ENCODE data around the gene PLD2. TPM values are rescaled to one million over a fixed set of nuclear protein-coding genes. Genes with fewer than 3 reads are reported as not detected.

PLD2 gene, protein sequence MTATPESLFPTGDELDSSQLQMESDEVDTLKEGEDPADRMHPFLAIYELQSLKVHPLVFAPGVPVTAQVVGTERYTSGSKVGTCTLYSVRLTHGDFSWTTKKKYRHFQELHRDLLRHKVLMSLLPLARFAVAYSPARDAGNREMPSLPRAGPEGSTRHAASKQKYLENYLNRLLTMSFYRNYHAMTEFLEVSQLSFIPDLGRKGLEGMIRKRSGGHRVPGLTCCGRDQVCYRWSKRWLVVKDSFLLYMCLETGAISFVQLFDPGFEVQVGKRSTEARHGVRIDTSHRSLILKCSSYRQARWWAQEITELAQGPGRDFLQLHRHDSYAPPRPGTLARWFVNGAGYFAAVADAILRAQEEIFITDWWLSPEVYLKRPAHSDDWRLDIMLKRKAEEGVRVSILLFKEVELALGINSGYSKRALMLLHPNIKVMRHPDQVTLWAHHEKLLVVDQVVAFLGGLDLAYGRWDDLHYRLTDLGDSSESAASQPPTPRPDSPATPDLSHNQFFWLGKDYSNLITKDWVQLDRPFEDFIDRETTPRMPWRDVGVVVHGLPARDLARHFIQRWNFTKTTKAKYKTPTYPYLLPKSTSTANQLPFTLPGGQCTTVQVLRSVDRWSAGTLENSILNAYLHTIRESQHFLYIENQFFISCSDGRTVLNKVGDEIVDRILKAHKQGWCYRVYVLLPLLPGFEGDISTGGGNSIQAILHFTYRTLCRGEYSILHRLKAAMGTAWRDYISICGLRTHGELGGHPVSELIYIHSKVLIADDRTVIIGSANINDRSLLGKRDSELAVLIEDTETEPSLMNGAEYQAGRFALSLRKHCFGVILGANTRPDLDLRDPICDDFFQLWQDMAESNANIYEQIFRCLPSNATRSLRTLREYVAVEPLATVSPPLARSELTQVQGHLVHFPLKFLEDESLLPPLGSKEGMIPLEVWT
- total RNA-seq (2014; rRNA removed; shearing (Covaris generic)) = 6.9 and 10.9 TPM in 2 replicates

DNA sequence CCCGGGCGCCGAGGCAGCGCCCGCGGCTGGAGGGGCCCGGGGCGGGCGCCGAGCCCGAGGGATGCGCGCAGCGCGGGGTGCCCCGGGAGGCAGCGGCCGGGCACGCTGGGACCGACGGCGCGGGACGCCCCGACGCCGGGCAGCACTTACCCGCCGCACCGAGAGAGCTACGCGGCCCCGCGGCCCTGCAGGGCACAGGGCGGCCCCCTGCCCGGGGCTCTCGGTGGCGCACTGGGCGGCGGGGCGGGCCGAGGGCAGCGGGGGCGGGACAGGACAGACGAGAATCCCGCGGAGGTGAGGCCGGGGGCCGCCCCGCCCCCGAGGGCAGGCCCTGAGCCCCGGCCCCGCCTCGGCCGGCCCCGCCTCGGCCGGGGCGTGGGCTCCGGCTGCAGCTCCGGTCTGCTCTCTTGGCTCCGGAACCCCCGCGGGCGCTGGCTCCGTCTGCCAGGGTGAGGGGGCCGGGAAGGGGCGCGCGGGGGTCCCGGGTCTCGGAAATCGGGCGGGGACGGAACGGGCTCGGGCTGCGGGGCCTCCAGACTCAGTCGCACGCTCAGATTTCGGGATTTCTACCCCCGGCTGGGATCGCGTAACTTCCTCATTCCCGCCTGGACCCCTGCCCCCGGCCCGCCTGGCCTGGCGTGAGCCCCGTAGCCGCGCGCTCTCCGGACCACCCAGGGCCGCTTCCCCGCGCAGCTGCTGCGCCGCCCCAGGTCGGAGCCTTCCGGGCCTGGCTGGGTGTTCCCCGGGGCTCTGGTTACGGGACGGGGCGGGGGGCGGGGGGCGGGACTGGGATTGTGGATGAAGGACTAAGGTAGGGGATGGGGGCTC is at the start of gene PLD2:
Gene PLD2, plus strand, starts transcription at position 376 of the 828 bp plus-strand sequence. CDS start 621 bp downstream, outside the sequence.
- peak; percentile 57 for DNase-seq (ENCODE audit: low spot score)

DNA sequence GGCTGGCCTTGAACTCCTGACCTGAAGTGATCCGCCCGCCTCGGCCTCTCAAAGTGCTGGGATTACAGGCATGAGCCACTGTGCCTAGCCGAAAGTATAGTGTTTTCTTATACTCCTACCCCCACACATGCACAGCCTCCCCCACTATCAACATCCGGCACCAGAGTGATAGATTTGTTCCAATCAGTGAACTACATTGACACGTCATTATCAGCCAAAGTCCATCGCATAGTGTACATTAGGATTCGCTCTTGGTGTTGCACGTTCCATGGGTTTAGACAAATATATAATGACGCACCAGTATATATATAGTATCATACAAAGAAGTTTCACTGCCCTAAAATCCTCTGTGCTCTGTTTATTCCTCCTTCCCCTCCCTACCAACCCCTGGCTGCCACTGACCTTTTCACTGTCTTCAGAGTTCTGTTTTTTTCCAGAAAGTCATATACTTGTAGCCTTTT is 47.1 kb upstream of the PLD2 start:
- DNase-seq (ENCODE audit: low spot score) = no peak

DNA sequence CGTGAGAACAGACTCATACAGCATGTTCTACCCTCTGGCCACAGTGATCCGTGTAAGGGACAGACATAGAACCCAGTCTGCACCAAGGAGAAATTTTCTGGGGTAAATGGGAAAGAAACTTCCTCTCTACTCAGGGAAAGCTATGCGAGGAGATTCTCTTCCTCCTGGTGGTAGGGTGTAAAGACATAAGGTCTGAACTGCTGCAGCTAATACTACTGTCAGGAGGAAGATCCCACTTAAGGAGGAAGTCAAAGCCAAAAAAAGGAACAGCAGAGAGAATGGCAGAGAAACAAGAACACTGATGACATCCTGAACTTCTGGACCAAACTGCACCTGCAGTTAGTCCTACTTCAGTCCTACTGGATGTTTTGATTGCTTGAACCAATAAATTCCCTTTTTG is 42.4 kb upstream of the PLD2 start:
- DNase-seq (ENCODE audit: low spot score) = no peak

DNA sequence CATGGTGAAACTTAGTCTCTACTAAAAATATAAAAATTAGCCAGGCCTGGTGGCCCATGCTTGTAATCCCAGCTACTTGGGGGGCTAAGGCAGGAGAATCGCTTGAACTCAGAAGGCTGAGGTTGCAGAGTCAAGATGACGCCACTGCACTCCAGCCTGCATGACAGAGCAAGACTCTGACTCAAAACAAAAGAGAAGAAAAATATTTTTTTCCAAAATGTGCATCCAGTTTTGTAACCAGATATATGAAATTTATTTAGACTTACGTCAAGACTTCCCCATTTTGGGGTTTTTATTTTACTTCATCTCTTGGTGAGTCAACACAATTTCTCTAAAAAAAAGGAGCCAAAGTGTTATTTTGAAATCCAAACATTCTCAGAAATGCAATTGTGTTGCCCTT is 40.8 kb upstream of the PLD2 start:
- no peak for DNase-seq (ENCODE audit: low spot score)

DNA sequence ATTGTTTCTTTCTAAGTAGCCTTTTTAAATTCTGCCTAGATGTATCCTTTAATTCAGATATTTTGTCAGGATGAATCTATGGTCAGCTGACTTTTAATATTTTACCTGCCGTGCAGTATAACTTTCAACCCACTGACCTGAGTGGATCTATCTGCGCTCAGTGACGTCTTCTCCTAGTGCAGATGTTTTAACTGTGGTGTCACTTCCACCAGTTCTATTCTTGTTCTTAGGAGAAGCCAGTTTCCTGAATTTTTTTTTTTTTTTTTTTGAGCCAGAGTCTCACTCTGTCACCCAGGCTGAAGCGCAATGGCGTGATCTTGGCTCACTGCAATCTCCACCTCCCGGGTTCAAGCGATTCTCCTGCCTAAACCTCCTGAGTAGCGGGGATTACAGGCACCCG is 40.2 kb upstream of the PLD2 start:
- no peak for DNase-seq (ENCODE audit: low spot score)

DNA sequence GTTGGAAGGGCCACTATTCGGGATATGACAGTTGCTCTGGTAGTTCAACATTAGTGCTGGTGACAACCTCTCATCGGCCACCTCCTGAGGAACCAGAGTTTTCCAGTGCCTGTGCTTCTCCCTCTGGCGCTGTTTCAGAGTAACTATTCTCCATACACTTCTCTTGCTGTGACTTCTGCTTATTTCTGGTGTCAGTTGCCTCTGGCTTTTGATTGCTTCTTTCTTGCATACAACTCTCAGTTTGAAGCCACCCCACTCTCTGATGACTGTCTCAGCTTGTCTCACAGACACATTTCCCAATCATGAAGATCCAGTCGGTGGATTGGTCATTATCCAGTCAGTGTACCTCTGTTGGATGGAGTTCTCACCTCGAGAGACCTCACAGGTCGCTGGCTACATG is 38.7 kb upstream of the PLD2 start:
- DNase-seq (ENCODE audit: low spot score) = no peak

DNA sequence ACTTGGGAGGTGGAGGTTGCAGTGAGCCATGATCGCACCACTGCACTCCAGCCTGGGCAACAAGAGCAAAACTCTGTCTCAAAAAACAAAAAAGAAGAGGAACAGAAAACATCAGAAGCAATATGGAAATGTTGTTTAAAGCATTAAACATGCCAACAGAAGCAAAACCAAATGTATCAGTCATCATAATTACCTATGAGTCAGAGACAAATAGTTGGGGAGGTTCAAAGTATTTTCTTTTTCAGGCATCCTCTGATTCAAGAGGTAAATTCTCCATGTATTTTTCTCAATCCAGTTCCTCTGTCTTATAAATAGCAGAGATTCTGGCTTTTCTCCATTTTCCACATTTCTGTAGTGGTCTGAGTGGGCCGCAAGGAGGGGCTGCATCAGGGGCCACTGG is 37.3 kb upstream of the PLD2 start:
- no peak for DNase-seq (ENCODE audit: low spot score)

DNA sequence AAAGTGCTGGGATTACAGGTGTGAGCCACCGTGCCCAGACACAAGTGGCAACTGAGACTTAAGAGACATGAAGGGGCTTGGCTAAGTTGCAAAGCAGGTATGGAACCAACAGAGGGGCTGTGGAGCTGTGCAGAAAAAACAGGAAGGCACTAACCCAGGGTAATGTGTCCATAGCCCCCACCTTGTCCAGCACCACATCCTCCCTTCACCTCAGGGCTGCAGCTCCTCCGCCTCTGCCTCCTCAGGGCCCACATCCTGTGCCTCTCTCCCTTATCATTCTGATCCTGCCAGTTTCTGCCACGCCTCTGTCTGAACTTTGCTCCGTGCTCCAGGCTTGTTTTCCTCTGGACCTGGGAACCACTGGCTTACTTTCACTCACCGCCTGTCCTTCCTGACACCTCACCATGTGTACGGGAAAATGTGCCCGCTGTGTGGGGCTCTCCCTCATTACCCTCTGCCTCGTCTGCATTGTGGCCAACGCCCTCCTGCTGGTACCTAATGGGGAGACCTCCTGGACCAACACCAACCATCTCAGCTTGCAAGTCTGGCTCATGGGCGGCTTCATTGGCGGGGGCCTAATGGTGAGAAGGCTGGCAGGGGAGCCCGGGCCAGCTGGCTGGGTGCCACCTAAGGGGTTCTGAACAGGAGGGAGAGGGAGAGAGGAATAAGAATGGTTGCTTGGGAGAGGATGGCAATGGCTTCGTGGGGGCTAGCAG is 35.3 kb upstream of the PLD2 start, which contains the start of gene TM4SF5:
Gene TM4SF5, plus strand, starts transcription at position 368 of the 716 bp plus-strand sequence. Its CDS starts 37 bp downstream, at position 405.
- DNase-seq (ENCODE audit: low spot score) = peak; percentile 70

DNA sequence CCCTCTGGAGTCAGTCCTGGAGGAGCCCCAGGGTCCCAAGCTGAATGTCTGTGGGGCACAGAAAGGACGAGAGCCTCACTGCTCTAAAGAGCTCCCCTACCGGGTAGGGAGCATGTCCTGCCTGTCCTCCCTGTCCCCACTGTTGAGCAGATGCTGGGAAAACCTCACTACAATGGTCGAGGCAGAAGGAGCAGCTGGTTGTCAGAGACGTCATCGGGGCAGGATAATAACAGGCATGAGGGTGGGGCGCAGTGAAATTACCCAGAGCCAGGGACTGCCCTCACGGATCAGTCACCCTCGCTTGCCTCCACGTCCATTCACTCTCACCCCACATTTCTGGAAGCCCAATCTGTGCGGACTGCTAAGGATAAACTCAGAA is 34.7 kb upstream of the PLD2 start:
- DNase-seq (ENCODE audit: low spot score) = no peak

DNA sequence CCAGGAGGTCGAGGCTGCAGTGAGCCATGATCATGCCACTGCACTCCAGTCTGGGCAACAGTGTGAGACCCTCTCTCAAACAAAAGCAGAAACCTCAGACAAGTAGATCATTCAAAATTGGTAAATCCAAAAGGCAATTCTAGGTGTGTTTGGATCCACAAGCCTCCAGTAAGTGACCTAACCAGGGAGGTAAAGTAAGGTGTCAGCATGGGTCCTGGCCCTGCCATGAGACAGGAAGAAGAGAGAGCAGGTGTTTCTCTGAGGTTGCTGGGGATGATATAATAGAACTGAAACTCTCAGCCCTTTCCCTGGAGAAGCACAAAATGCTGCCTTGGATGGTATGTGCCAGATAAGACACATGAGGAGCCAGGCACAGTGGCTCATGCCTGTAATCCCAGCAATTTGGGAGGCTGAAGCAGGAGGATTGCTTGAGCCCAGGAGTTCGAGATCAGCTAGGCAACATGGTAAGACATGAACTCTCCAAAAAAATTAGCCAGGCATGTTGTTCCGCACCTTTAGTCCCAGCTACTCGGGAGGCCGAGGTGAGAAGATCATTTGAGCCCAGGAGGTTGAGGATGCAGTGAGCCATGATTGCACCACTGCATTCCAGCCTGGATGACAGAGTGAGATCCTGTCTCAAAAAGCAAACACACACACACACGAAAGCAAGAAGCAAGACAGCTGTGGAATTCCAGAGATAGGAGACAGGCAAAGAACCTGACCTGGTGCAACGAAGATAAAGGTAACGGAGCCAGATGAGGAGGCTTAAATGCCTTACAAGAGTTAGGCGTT is 28.8 kb upstream of the PLD2 start:
- no peak for DNase-seq (ENCODE audit: low spot score)

DNA sequence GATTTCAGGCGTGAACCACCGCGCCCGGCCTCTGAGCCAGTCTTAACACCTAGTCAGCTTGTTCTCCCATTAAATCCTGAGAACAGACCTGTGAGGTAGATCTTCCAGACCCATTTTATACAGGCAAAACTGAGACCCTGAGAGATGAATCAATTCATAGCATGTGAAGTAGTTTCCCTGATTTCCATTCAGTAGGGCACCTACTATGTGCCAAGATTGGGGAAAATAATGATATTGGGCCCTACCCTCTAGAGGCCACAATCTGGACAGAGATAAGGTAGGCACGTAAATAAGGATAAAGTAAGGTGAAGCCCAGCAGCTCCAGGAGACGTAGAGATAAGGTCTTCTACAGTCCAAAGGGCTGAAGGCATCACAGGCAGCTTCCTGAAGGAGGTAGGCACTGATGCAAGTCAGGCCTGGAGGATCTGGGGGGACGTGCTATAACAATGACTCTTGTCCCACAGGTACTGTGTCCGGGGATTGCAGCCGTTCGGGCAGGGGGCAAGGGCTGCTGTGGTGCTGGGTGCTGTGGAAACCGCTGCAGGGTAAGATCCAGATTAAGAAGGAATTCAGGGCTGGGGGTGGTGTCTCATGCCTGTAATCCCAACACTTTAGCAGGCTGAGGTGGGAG is 26.5 kb upstream of the PLD2 start:
- no peak for DNase-seq (ENCODE audit: low spot score)

DNA sequence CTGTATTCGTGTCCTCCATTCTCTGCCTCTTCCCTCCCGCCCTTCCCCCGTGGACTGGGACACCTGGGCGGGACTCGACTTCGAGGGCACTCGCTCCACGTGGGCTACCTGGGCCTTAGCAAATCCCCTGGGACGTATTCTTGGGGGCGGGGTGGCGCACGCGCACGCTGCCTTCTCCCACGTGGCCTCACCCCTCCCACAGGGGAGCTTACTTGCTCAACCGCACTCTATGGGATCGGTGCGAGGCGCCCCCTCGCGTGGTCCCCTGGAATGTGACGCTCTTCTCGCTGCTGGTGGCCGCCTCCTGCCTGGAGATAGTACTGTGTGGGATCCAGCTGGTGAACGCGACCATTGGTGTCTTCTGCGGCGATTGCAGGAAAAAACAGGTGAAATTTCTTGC is 24.3 kb upstream of the PLD2 start:
- no peak for DNase-seq (ENCODE audit: low spot score)

DNA sequence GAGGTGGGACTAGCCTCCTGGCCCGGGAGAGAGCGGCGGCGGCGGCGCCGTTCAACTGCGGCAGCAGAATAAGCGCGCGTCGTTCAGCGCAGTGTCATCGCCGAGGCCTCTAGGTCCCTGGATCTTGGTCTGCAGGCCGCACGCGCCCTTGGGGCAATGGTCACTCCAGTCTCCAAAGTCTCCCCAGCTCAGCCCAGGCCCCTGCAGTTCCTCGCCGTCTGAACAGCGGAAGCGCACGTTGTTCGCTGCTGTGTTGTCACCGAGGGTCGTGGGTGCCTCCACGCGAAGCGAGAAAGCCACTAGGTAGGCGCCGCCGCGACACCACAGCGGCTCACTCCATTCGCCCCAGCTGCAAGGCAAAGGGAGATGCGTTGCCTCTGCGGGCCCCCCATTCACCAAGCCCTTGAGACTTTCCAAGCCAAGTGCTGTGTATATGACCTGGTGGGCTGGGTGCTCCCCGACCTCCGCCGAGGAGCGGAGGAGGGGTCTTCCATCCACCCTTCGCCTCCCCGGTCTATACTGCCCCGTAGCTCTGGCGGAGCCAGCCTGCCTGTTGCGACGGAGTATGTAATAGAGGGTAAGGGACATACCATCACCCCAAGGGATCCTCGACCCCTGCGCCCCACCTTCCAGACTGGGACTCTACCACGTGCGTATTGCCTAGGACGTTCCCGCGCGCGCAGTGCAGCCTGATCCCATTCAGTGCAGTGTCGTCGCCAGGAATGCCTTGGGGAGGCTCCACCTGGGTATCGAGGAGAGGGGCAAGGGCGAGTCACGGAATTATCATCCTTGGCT is 21.4 kb upstream of the PLD2 start:
- no peak for DNase-seq (ENCODE audit: low spot score)

DNA sequence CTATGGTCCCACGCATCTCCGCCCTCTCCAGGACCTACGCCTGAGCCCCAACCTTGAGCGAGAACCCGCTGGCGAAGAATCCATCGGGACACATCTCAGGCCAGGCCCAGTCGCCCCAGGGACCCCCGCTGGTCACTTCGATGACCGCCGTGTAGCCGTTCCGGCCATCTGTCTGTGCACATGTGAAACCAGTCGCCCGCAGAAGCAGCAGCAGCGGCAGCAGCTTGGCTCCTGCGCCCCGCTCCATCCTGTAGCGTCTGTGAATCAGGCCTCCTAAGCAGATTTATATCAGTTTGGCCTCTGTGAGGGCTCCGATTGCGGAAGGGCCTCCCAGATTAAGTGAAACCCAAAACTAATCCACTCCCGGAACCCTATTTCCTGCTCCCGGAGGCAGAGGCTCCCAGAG is 20.8 kb upstream of the PLD2 start, which contains the start of gene VMO1:
Gene VMO1, minus strand, starts transcription at position 259 of the 406 bp plus-strand sequence. Its CDS starts 12 bp downstream, at position 247.
- DNase-seq (ENCODE audit: low spot score) = no peak

DNA sequence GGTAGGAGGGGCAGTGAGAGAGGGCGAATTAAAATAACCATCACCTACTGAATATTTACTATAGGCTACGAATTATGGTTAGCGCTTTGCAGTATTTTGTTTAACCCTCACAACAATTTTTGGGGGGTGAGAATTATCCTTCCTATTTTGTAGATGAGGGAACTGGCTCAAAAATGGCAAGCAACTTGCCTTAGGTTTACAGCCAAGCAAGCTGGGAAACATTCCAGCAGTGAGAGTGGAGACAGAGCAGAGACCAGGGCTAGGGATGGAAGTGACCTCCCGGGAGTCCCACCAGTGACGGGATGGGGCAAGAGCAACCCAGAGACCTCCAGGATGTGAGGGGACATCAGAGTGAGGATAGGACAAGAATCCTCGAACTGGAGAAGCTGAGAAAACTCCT is 20.4 kb upstream of the PLD2 start:
- no peak for DNase-seq (ENCODE audit: low spot score)

DNA sequence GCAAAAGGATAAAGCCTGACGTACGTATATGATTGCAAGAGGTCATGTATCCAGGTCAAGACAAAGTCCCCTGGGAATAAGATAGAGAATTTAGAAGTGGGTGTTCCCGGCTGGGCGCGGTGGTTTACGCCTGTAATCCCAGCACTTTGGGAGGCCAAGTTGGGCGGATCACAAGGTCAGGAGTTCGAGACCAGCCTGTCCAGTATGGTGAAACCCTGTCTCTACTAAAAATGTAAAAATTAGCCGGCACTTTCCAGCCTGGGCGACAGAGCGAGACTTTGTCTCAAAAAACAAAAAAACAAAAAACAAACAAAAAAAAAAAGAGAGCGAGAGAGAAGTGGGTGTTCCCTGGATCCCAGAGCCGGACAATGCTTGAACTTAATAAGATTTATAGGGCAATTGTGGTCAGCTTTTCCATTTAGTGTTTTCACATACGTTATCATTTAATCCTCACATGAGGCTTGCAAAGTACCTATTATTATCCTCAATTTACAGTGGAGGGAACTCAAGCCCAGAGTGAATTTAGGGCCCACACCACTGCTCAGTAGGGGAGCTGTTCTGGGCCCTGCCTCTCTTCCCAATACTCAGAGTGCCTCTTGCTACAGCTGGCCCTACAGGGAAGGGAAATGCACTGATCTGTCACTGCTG is 18.7 kb upstream of the PLD2 start:
- no peak for DNase-seq (ENCODE audit: low spot score)

DNA sequence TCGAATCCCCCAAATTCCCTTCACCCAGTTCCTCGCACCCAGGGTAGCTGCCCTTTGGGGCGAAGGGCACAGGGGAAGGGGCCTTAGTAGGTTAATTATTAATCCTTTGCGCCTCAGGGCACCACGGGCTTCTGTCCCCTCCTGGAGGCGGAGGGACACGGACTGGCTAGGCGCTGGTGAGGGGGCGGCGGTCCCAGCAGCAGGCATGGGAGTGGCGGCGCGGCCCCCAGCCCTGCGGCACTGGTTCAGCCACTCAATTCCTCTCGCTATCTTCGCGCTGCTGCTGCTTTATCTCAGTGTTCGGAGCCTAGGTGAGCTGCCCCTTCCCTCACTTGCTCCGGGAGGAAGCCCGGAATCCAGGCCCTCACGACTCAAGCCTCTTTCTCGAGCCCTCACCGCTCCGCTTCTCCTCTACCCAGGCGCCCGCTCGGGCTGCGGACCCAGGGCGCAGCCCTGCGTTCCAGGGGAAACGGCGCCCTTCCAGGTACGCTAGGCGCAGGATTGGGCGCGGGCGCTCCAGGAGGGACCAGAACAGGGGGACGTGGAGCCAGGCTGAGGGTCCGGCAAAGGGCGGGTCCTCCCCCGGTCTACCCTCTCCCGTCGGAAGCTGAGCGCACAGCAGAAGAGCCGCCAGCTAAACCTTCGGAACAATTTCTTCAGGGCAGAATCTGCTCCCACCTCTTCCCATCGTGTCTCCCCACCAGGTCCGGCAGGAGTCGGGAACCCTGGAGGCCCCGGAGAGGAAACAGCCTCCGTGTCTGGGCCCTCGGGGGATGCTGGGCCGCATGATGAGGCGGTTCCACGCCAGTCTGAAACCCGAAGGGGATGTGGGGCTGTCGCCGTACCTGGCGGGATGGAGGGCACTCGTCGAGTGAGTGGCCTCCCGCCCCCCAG is 17.9 kb upstream of the PLD2 start, which contains the start of gene GLTPD2:
Gene GLTPD2, plus strand, starts transcription at position 158 of the 894 bp plus-strand sequence. Its CDS starts 48 bp downstream, at position 206.
- no peak for DNase-seq (ENCODE audit: low spot score)

Measured in HT-29 (cell line).